ENCODE results near the gene UBASH3A. TPM values are rescaled to one million over a fixed set of nuclear protein-coding genes. Genes with fewer than 3 reads are reported as not detected.

UBASH3A gene
- total RNA-seq, 1 experiment from 2014 or later, result not detected

DNA sequence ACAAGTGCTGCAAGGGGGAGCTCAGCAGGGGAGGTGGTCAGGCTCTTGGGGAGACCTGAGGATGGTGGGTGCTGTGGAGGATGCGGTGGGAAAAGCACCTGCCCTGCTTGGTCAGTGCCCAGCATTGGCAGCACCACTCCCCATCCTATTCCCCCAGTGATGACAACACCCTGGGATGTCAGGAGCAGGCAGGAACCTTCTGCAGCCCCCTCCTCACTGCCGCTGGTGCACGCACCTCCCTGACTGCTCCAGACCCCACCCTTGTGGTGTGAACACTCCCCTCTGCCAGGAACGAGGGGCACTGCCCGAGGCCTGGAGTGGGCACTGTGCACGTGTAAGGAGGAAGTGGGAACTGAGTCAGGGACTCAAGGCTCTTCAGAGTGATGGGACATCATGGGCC lies 20.4 kb upstream of the UBASH3A start:
- intact Hi-C loops (cut with micrococcal nuclease; ENCODE audit: unreplicated experiment), result no loop called here
- no peaks in the 10 kb centered on the region for H3K27me3 Mint-ChIP-seq (ENCODE audit: insufficient read depth, unreplicated experiment)
- no peak overlapping the region for H3K27ac Mint-ChIP-seq (ENCODE audit: unreplicated experiment)
- peaks cover 8% of the 10 kb centered on the region for H3K4me1 ChIP-seq
- peaks cover 13% of the 10 kb centered on the region for H3K4me1 Mint-ChIP-seq (ENCODE audit: low read depth, unreplicated experiment)
- H3K27me3 ChIP-seq (replicated peaks; ENCODE audit: control insufficient read depth, insufficient read depth, low read length), result no peaks in the 10 kb centered on the region
- H3K4me3 ChIP-seq (ENCODE audit: low read depth, low read length), result no peak overlapping the region
- no peak overlapping the region for H3K4me3 Mint-ChIP-seq (ENCODE audit: unreplicated experiment)
- TF ChIP-seq, protein P1, sequence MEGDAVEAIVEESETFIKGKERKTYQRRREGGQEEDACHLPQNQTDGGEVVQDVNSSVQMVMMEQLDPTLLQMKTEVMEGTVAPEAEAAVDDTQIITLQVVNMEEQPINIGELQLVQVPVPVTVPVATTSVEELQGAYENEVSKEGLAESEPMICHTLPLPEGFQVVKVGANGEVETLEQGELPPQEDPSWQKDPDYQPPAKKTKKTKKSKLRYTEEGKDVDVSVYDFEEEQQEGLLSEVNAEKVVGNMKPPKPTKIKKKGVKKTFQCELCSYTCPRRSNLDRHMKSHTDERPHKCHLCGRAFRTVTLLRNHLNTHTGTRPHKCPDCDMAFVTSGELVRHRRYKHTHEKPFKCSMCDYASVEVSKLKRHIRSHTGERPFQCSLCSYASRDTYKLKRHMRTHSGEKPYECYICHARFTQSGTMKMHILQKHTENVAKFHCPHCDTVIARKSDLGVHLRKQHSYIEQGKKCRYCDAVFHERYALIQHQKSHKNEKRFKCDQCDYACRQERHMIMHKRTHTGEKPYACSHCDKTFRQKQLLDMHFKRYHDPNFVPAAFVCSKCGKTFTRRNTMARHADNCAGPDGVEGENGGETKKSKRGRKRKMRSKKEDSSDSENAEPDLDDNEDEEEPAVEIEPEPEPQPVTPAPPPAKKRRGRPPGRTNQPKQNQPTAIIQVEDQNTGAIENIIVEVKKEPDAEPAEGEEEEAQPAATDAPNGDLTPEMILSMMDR (IDR thresholded peaks at IDR 0.05; ENCODE audit: insufficient read depth in 1 of 2, low read depth in 1 of 2, low read length in 1 of 2, severe bottlenecking in 1 of 2, unreplicated experiment in 1 of 2), result no peak
- H3K36me3 ChIP-seq (ENCODE audit: control insufficient read depth, insufficient read depth, low read length), result no peaks in the 10 kb centered on the region
- CTCF ChIA-PET, result no interaction called here
- H3K9me3 Mint-ChIP-seq (ENCODE audit: unreplicated experiment), result no peaks in the 10 kb centered on the region
- BruUV-seq (replicated peaks), result no TSS peak
- POLR2A ChIA-PET, result no interaction called here
- DNase-seq, result no peak
- no peaks in the 10 kb centered on the region; the same call in 1 of the 2 replicates for H3K9me3 ChIP-seq
- H3K36me3 Mint-ChIP-seq (ENCODE audit: insufficient read depth, unreplicated experiment), result peaks cover 4% of the 10 kb centered on the region

DNA sequence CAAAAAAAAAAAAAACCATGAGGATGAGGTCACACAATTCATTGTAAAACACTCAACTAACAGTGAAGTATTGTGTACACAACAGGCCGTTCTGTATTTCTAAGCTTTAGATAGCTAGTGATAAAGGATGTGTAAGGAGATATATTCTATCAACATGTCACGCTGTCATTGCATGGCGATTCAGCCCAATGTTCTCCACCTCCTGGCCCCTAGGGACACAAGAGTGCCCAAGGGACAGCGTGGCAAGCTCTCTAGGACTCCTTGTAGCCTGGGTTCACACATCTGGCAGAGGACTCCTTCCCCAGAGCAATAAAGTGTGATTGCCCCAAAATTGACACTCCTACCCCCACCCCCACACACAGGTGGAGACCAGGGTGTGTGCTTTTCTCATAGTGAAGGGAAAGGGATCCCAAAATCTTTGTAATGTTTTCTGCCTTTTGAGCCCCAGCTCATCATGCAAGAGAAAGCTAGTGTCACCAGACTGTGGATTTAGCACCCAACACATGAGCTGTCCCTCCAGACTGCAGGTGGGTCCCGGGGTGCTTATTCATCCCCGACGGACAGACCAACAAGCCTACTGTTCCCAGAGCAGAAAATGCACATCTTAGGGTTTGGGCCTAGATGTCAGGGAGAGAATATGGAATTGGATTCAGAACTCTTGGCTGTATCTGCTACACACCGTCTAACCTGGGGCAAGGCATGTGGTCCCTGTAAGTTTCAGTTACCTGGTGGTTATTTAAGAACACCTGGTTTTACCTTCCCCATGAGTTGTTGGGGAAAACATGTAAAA lies 19.4 kb upstream of the UBASH3A start:
- intact Hi-C loops (cut with micrococcal nuclease; ENCODE audit: unreplicated experiment), result no loop called here
- Mint-ChIP-seq H3K27me3 (ENCODE audit: insufficient read depth, unreplicated experiment) (no peaks in the 10 kb centered on the region), H3K9me3 (ENCODE audit: unreplicated experiment) (no peaks in the 10 kb centered on the region), H3K36me3 (ENCODE audit: insufficient read depth, unreplicated experiment) (peaks cover 4% of the 10 kb centered on the region), H3K4me3 (ENCODE audit: unreplicated experiment) (no peak overlapping the region), H3K4me1 (ENCODE audit: low read depth, unreplicated experiment) (peaks cover 20% of the 10 kb centered on the region), H3K27ac (ENCODE audit: unreplicated experiment) (no peak overlapping the region)
- POLR2A ChIA-PET, result no interaction called here
- H3K4me1 ChIP-seq, result peaks cover 8% of the 10 kb centered on the region
- TF ChIP-seq, protein P1 (IDR thresholded peaks at IDR 0.05; ENCODE audit: insufficient read depth in 1 of 2, low read depth in 1 of 2, low read length in 1 of 2, severe bottlenecking in 1 of 2, unreplicated experiment in 1 of 2), result no peak
- no TSS peak for BruUV-seq (replicated peaks)
- no peak for DNase-seq
- no peak overlapping the region for H3K4me3 ChIP-seq (ENCODE audit: low read depth, low read length)
- H3K9me3 ChIP-seq, result no peaks in the 10 kb centered on the region; the same call in 1 of the 2 replicates
- CTCF ChIA-PET, result interaction anchor here (0.6 to 1.3 kb wide), 2 partner anchors 66 to 74 kb away, joined by 4 to 8 read pairs; no protein-coding TSS in a partner anchor
- no peaks in the 10 kb centered on the region for H3K27me3 ChIP-seq (replicated peaks; ENCODE audit: control insufficient read depth, insufficient read depth, low read length)
- H3K36me3 ChIP-seq (ENCODE audit: control insufficient read depth, insufficient read depth, low read length), result no peaks in the 10 kb centered on the region

GRCh38 chr21:42384989-42385388 lies 18.7 kb upstream of the UBASH3A start:
- intact Hi-C loops (cut with micrococcal nuclease; ENCODE audit: unreplicated experiment), result no loop called here
- H3K27ac Mint-ChIP-seq (ENCODE audit: unreplicated experiment), result no peak overlapping the region
- H3K27me3 Mint-ChIP-seq (ENCODE audit: insufficient read depth, unreplicated experiment), result no peaks in the 10 kb centered on the region
- H3K4me3 Mint-ChIP-seq (ENCODE audit: unreplicated experiment), result no peak overlapping the region
- H3K4me1 Mint-ChIP-seq (ENCODE audit: low read depth, unreplicated experiment), result peaks cover 23% of the 10 kb centered on the region
- no peaks in the 10 kb centered on the region for H3K36me3 ChIP-seq (ENCODE audit: control insufficient read depth, insufficient read depth, low read length)
- H3K9me3 ChIP-seq, result no peaks in the 10 kb centered on the region; the same call in 1 of the 2 replicates
- TF ChIP-seq, protein P1 (IDR thresholded peaks at IDR 0.05; ENCODE audit: insufficient read depth in 1 of 2, low read depth in 1 of 2, low read length in 1 of 2, severe bottlenecking in 1 of 2, unreplicated experiment in 1 of 2), result no peak
- CTCF ChIA-PET, result interaction anchor here (1.3 kb wide), 1 partner anchor 75 kb away, joined by 8 read pairs; no protein-coding TSS in a partner anchor
- H3K4me3 ChIP-seq (ENCODE audit: low read depth, low read length), result no peak overlapping the region
- H3K36me3 Mint-ChIP-seq (ENCODE audit: insufficient read depth, unreplicated experiment), result peaks cover 4% of the 10 kb centered on the region
- peaks cover 8% of the 10 kb centered on the region for H3K4me1 ChIP-seq
- H3K9me3 Mint-ChIP-seq (ENCODE audit: unreplicated experiment), result no peaks in the 10 kb centered on the region
- no peaks in the 10 kb centered on the region for H3K27me3 ChIP-seq (replicated peaks; ENCODE audit: control insufficient read depth, insufficient read depth, low read length)
- DNase-seq, result no peak
- no TSS peak for BruUV-seq (replicated peaks)
- POLR2A ChIA-PET, result no interaction called here

Measured in Caco-2 (cell line).